GM12873 (cell line): ENCODE measurements around the gene NFIX.

Experiments
- TF ChIP-seq, protein P1 (sequence below): IDR thresholded peaks from 2 replicates; pipeline ENCODE4 v1.5.1; 2012; ENCODE audit warnings: low read depth, mild to moderate bottlenecking, moderate library complexity, low read length, control low read depth; ENCODE audit not compliant: insufficient read depth; ENCODE audit errors: missing control alignments

The NFIX gene

DNA sequence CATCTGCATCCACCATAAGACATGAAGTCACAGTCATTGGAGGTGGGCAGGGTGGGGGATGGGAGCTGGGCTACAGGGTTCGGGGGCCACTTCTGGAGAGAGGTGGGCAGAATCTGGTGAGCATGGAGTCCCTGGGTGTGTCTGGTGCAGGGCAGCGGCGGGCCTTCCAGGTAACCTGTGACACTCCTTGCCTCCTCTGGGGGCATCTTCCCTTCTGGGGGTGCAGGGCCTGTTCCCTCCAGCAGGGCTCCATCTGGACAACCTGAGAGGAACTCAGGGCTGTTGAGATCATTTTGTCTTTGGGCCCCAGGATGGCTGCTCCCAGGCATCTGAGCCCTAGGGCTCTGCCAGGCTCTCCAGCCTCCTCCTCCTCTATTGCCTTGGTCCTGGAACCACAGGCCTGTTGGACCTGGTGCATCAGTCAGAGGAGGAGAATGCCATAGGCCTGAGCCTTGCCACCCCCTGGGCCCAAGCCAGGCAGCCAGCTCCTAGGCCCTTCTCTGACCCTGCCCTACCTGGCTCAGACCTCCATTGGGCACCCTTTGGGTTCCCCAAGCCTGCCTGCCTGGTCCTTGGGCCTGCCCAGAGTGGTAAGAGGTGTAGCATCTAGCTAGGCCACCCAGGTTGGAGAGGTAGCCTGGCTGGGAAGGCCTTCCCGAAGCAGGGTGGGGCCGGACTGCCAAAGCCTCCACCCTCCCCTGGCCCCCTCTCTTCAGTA, 94.0 kb downstream of the NFIX start:
- TF ChIP-seq, protein P1, sequence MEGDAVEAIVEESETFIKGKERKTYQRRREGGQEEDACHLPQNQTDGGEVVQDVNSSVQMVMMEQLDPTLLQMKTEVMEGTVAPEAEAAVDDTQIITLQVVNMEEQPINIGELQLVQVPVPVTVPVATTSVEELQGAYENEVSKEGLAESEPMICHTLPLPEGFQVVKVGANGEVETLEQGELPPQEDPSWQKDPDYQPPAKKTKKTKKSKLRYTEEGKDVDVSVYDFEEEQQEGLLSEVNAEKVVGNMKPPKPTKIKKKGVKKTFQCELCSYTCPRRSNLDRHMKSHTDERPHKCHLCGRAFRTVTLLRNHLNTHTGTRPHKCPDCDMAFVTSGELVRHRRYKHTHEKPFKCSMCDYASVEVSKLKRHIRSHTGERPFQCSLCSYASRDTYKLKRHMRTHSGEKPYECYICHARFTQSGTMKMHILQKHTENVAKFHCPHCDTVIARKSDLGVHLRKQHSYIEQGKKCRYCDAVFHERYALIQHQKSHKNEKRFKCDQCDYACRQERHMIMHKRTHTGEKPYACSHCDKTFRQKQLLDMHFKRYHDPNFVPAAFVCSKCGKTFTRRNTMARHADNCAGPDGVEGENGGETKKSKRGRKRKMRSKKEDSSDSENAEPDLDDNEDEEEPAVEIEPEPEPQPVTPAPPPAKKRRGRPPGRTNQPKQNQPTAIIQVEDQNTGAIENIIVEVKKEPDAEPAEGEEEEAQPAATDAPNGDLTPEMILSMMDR = peak; percentile 75

DNA sequence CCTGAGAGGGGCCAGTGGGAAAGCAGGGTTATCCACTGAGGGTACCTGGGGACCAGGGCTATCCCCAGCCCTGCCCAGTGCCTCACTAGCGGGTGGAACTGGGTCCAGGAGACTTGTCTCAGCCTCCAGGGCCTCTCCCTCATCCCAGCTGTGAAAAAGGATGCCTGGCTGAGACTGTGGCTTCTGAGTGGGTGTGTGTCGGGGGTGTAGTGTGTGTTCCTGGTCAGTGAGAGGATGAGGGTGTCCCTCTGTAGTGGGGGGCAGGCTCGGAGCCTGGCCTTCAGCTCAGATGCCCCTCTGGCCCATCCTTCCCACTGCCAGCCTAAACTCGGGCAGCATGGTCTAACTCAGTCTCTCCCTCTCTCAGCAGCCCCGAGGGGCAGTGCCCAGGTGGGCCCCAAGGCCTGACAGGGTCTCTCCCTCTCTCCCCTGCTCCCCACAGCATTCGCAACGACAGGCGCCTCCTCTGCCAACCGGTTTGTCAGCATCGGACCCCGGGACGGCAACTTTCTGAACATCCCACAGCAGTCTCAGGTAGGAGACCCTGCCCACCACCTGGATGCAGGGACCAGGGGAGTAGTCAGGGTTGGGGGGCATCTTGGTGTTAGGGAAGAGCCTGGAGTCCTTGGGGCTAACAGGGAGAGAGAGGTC, 94.7 kb downstream of the NFIX start:
- TF ChIP-seq, protein P1 = no peak

DNA sequence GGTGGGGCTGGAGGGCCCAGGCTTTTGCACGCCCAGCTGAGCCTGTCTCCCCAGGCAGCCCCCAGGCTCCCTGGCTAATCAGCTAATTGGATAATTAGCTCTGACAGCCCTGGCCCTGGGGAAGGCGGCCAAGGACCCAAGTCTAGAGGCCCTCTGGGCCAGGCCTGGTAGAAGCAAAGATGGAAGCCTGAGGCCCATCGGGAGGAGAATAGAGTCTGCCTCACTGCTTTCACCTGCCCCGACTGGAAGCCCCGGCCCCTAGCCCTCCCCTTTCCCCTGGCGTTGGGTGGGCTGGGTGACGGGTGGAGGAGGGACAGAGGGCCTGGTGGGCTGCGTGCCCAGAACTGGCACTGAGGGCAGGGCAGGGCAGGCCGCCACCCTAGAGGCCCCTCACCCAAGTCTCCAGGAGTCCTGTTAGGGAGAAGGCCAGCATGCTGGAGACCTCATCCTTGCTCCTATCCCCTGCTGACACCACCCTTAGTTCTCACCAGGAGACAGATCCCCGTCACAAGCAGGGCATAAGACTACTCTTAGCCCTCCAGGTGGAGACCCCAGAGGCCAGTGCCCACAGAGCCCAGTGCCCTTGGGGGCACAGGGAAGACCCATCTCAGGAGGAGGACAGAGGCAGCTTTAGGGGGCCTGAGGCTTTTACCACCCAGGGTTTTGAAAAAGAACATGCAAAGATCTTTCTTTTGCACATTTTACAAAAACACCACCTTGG, 95.4 kb downstream of the NFIX start:
- TF ChIP-seq, protein P1 = no peak

DNA sequence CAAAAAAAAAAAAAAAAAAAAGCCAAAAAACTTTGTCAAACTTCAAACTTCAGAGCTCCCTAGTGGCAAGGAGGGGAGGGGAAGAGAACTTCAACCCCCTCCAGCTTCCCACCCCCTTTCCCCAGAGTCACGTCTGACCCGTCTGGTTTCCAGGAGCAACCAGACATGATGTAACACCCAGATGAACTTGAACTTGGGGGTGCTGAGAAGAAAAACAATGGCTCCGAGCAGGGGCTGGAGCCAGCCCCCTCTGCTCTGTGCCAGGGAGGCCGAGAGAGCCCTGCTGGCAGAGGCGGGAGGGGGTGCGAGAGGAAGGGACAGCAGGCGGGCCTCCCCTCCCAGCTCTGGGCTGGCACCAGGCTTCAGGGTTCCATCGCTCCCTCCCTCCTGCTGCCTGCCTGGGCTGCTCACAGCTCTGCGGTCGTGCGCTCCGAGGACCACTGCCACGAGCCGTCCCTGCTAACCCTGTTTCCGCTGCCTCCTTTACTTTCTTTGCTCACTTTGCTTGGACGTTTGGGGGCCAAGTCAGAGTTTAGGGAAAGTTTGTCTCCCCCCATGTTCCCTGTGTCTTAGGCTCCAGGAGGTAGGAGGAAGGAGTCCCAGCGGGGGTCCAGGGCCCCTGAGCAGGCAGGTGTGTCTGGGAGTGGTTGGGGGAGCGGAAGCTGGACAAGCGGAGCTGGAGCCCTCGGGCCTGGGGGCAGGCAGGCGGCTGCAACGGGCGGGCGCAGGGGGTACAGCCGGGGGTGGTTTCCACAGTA, 96.3 kb downstream of the NFIX start:
- TF ChIP-seq, protein P1 = no peak

DNA sequence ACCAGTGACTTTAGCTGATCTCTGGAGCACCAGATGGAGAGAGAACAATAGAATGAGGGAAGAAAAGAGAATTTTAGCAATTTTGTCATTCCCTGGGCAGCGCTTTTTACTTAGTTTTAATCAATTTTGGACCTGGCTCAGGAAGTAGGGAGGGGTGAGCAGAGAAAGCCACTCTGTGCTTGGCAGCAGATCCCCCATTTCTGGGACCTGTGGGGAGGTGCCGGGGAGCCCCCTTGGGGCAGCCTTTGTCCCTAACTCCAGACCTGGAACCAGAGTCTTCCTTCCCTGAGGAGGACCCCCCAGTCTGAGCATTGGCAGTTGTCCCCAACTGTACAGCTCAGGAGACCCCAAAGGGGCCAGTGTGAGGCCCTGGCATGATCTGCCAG, 96.9 kb downstream of the NFIX start:
- TF ChIP-seq, protein P1 = no peak

DNA sequence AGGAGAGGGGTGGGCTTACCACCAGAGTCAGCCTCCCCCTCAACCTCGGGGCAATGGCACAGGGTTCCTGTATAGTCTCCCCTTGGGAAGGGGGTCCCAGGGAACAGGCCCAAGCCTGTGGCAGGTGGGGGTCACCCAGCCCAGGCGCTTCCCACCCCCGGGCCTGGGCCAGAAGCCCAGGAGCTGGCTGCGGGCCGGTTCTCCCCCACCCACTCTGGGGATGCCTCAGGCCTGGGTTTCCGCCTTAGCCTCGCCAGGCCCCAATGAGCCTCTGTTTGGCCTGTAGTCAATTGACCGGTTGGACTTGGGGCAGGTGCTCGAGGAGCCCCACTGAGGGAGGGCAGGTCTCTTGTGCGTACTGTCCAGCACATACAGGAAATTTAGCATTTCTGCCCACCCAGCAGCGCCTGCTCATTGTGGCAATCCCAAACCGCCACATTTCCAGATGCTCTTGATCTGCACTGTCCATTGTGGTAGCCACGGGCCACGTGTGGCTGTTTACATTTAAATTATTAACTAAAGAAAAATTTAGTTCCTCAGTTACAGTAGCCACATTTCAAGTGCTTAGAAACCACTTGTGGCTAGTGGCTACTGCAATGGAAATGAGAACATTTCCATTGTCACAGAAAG, 97.4 kb downstream of the NFIX start:
- TF ChIP-seq, protein P1 = no peak
